Caco-2 (cell line): Measurements from ENCODE around the gene LRRC51. TPM values are rescaled to one million over a fixed set of nuclear protein-coding genes. Genes with fewer than 3 reads are reported as not detected.

ENCODE experiments used
- BruUV-seq: library from RNA; stranded (reverse); fragments of 400-500 nt; replicated peaks from 2 replicates; lab custom pipeline; 2021; lab: Mats Ljungman, UMichigan
- CTCF ChIA-PET: fragments of 300-600 bp; sonication (Branson Sonifier 250); formaldehyde crosslinking; loops from one replicate; lab custom pipeline; 2022; ENCODE audit warnings: antibody characterized with exemption; lab: Charles Lee
- POLR2A ChIA-PET: fragments of 300-600 bp; sonication (Branson Sonifier 250); formaldehyde crosslinking; loops from one replicate; lab custom pipeline; 2022; ENCODE audit warnings: antibody characterized with exemption; lab: Charles Lee
- DNase-seq, 2 experiments: peaks; one replicate each; pipeline versions ENCODE4 v3.0.0 to v3.0.0-alpha.2; 2020 to 2022
- H3K27me3 ChIP-seq: replicated peaks from 2 replicates; pipeline ENCODE4 v1.6.0; 2011; ENCODE audit warnings: low read length; ENCODE audit not compliant: control insufficient read depth, insufficient read depth
- H3K36me3 ChIP-seq: 2 replicates; pipeline ENCODE4 v1.5.1; 2011; ENCODE audit warnings: low read length; ENCODE audit not compliant: control insufficient read depth, insufficient read depth
- H3K4me1 ChIP-seq: fragments of 250-450 bp; sonication (Bioruptor Pico); 2 replicates; pipeline ENCODE4 v1.5.1; 2020; ENCODE audit warnings: mild to moderate bottlenecking
- H3K4me3 ChIP-seq: 2 replicates; pipeline ENCODE4 v1.5.1; 2011; ENCODE audit warnings: low read depth, mild to moderate bottlenecking, control low read depth, low read length
- H3K9me3 ChIP-seq: fragments of 250-450 bp; sonication (Bioruptor Pico); 2 replicates; pipeline ENCODE4 v1.5.1; 2020; ENCODE audit warnings: mild to moderate bottlenecking, moderate library complexity
- H3K27ac Mint-ChIP-seq: one replicate; pipeline ENCODE4 v1.8.0; 2022; ENCODE audit warnings: mixed read lengths; ENCODE audit not compliant: unreplicated experiment
- H3K27me3 Mint-ChIP-seq: one replicate; pipeline ENCODE4 v1.8.0; 2022; ENCODE audit warnings: mixed read lengths; ENCODE audit not compliant: insufficient read depth, unreplicated experiment
- H3K36me3 Mint-ChIP-seq: one replicate; pipeline ENCODE4 v1.8.0; 2022; ENCODE audit warnings: mild to moderate bottlenecking, mixed read lengths; ENCODE audit not compliant: insufficient read depth, unreplicated experiment
- H3K4me1 Mint-ChIP-seq: one replicate; pipeline ENCODE4 v1.8.0; 2022; ENCODE audit warnings: low read depth, mixed read lengths; ENCODE audit not compliant: unreplicated experiment
- H3K4me3 Mint-ChIP-seq: one replicate; pipeline ENCODE4 v1.8.0; 2022; ENCODE audit warnings: mild to moderate bottlenecking, moderate library complexity, mixed read lengths; ENCODE audit not compliant: unreplicated experiment
- H3K9me3 Mint-ChIP-seq: one replicate; pipeline ENCODE4 v1.8.0; 2022; ENCODE audit warnings: mixed read lengths; ENCODE audit not compliant: unreplicated experiment
- CTCF ChIP-seq, 2 experiments: fragments of 200-600 bp in 1 of 2; IDR thresholded peaks; 1 replicate in 1 of 2; 2 replicates in 1 of 2; pipeline versions ENCODE4 v1.5.1 to v1.8.0; 2011 to 2022; ENCODE audit warnings: antibody characterized with exemption in 1 of 2, control low read depth in 1 of 2, inconsistent platforms in 1 of 2, low read depth in 1 of 2, low read length in 1 of 2, mild to moderate bottlenecking in 1 of 2, moderate library complexity in 1 of 2; ENCODE audit not compliant: insufficient read depth in 1 of 2, severe bottlenecking in 1 of 2, unreplicated experiment in 1 of 2
- intact Hi-C: fragments of 100-400 bp; cut with micrococcal nuclease; formaldehyde crosslinking; loops from one replicate; pipeline ENCODE4 v1.10.0; 2022; ENCODE audit not compliant: unreplicated experiment
- microRNA-seq: library from miRNA; unstranded; fragments of <30 nt; microRNA quantifications from one replicate; pipeline ENCODE4 v1.2.0, GENCODE V29; 2022
- total RNA-seq: library from RNA; stranded (reverse); gene quantifications from 2 replicates; pipeline ENCODE4 v1.2.3, GENCODE V29; 2022

Gene LRRC51
- total RNA-seq, 1 experiment from 2014 or later, result 13.8 TPM

GRCh38 chr11:72144807-72145565, 64.3 kb downstream of the LRRC51 start:
- no TSS peak for BruUV-seq
- Histone ChIP-seq H3K4me3 (no peak overlapping the region), H3K27me3 (no peaks in the 10 kb centered on the region), H3K4me1 (peaks cover 12% of the 10 kb centered on the region), H3K9me3 (no peaks in the 10 kb centered on the region), H3K36me3 (no peaks in the 10 kb centered on the region)
- ChIA-PET POLR2A (interaction anchor here (0.6 to 3.4 kb wide), 2 partner anchors 9 to 32 kb away, joined by 5 to 15 read pairs; partner anchors contain the start of gene ANAPC15), CTCF (interaction anchor here (0.6 to 2.7 kb wide), 9 partner anchors 9 to 160 kb away, joined by 3 to 30 read pairs (median 6); no protein-coding TSS in a partner anchor)
- TF ChIP-seq CTCF (IDR thresholded peaks at IDR 0.05; ENCODE audit: insufficient read depth in 1 of 2, low read depth in 1 of 2, low read length in 1 of 2, severe bottlenecking in 1 of 2, unreplicated experiment in 1 of 2), result no peak
- H3K27ac Mint-ChIP-seq, result no peak overlapping the region
- H3K36me3 Mint-ChIP-seq, result peaks cover 5% of the 10 kb centered on the region
- intact Hi-C loops, result loop anchor here (1.0 to 2.0 kb wide), 4 partner anchors 32 to 120 kb away; partner anchors contain the start of genes ANAPC15 and LAMTOR1
- peaks cover 17% of the 10 kb centered on the region for H3K4me1 Mint-ChIP-seq
- peaks cover 3% of the 10 kb centered on the region for H3K9me3 Mint-ChIP-seq
- no peak overlapping the region for H3K4me3 Mint-ChIP-seq
- no peaks in the 10 kb centered on the region for H3K27me3 Mint-ChIP-seq
- DNase-seq, result no peak

Small RNA genes within 50 kb of the gene (microRNA-seq; reads per million reads assigned to microRNA genes)
- 0.56 reads per million for gene MIR3165

Other genes with a start within 250 kb of the LRRC51 start
- not detected in 2 replicates for gene DEFB108B, start 247.7 kb upstream of the LRRC51 start, total RNA-seq
- gene DEFB131B, start 202.4 kb upstream of the LRRC51 start, total RNA-seq, result not detected in 2 replicates
- gene XNDC1N, start 152.3 kb upstream of the LRRC51 start, total RNA-seq, result 25.5 and 32.1 TPM in 2 replicates
- gene RNF121, start 151.8 kb upstream of the LRRC51 start, total RNA-seq, result 146 and 153 TPM in 2 replicates
- gene IL18BP, start 81.9 kb upstream of the LRRC51 start, total RNA-seq, result 34.7 and 37.7 TPM in 2 replicates
- gene NUMA1, start 308 bp upstream of the LRRC51 start, total RNA-seq, result 182 and 190 TPM in 2 replicates
- 158 and 170 TPM in 2 replicates for gene LAMTOR1, start 22.4 kb downstream of the LRRC51 start, total RNA-seq
- not detected in 2 replicates for gene TOMT, start 25.1 kb downstream of the LRRC51 start, total RNA-seq
- 98.6 and 105 TPM in 2 replicates for gene ANAPC15, start 31.8 kb downstream of the LRRC51 start, total RNA-seq
- gene FOLR3, start 54.9 kb downstream of the LRRC51 start, total RNA-seq, result not detected in 2 replicates
- gene FOLR1, start 111.3 kb downstream of the LRRC51 start, total RNA-seq, result 65.9 and 93.4 TPM in 2 replicates
- not detected in 2 replicates for gene FOLR2, start 135.9 kb downstream of the LRRC51 start, total RNA-seq
- 393 and 396 TPM in 2 replicates for gene INPPL1, start 143.9 kb downstream of the LRRC51 start, total RNA-seq
- gene PHOX2A, start 163.3 kb downstream of the LRRC51 start, total RNA-seq, result not detected in 2 replicates